Neural cell (in vitro differentiated cells): ENCODE data around the gene MAGIX. TPM values are rescaled to one million over a fixed set of nuclear protein-coding genes. Genes with fewer than 3 reads are reported as not detected.

Source experiments
- H2AFZ ChIP-seq: fragments of 200-600, 300-800 bp; sonication (generic), shearing (Covaris generic); 2 replicates; pipeline ENCODE4 v1.6.0; 2014; ENCODE audit warnings: low read depth, mild to moderate bottlenecking, antibody characterized with exemption, low read length, moderate library complexity
- H3F3A ChIP-seq: fragments of 200-600 bp; shearing (Covaris generic); 2 replicates; pipeline ENCODE4 v1.6.1; 2016; ENCODE audit warnings: mild to moderate bottlenecking, moderate library complexity, mixed read lengths, antibody characterized with exemption, low read length; ENCODE audit not compliant: insufficient read depth, poor library complexity, severe bottlenecking
- H3K27ac ChIP-seq: fragments of 200-600, 300-800 bp; sonication (generic), shearing (Covaris generic); 2 replicates; pipeline ENCODE4 v1.5.1; 2014; ENCODE audit warnings: mild to moderate bottlenecking, low read length, moderate library complexity
- H3K27me3 ChIP-seq: fragments of 300-800, 200-600 bp; sonication (generic), shearing (Covaris generic); 2 replicates; pipeline ENCODE4 v1.6.0; 2014; ENCODE audit warnings: mild to moderate bottlenecking, low read depth, low read length, moderate library complexity; ENCODE audit not compliant: insufficient read depth
- H3K36me3 ChIP-seq: fragments of 300-800, 200-600 bp; sonication (generic), shearing (Covaris generic); 2 replicates; pipeline ENCODE4 v1.5.1; 2014; ENCODE audit warnings: mild to moderate bottlenecking, antibody characterized with exemption, low read length, moderate library complexity; ENCODE audit not compliant: insufficient read depth
- H3K4me2 ChIP-seq: fragments of 300-800, 200-600 bp; sonication (generic), shearing (Covaris generic); 2 replicates; pipeline ENCODE4 v1.6.0; 2014; ENCODE audit warnings: mild to moderate bottlenecking, low read length
- H3K4me3 ChIP-seq: fragments of 300-800, 200-600 bp; sonication (generic), shearing (Covaris generic); 2 replicates; pipeline ENCODE4 v1.5.1; 2014; ENCODE audit warnings: mild to moderate bottlenecking, low read length, moderate library complexity
- H3K79me2 ChIP-seq: fragments of 200-600 bp; shearing (Covaris generic); replicated peaks from 2 replicates; pipeline ENCODE4 v1.6.0; 2014; ENCODE audit warnings: mild to moderate bottlenecking, low read length, moderate library complexity; ENCODE audit not compliant: insufficient read depth
- H3K9ac ChIP-seq: fragments of 300-800, 200-600 bp; sonication (generic), shearing (Covaris generic); 2 replicates; pipeline ENCODE4 v1.6.1; 2016; ENCODE audit warnings: mild to moderate bottlenecking, low read length, mixed read lengths
- H3K9me2 ChIP-seq: fragments of 200-600 bp; shearing (Covaris generic); 2 replicates; pipeline ENCODE4 v1.6.1; 2016; ENCODE audit warnings: mild to moderate bottlenecking, low read length, mixed read lengths; ENCODE audit not compliant: insufficient read depth
- H3K9me3 ChIP-seq: fragments of 200-600, 300-800 bp; sonication (generic), shearing (Covaris generic); 2 replicates; pipeline ENCODE4 v1.6.1; 2016; ENCODE audit warnings: mild to moderate bottlenecking, mixed run types, low read length, moderate library complexity, mixed read lengths
- H4K20me1 ChIP-seq: fragments of 200-600 bp; shearing (Covaris generic); 2 replicates; pipeline ENCODE4 v1.6.1; 2016; ENCODE audit warnings: mild to moderate bottlenecking, mixed run types; ENCODE audit not compliant: insufficient read depth
- EP300 ChIP-seq: fragments of 450-650 bp; conservative IDR thresholded peaks from 2 replicates; pipeline ENCODE4 v1.6.1; 2014; ENCODE audit warnings: antibody characterized with exemption, mild to moderate bottlenecking, moderate library complexity; ENCODE audit not compliant: poor library complexity, severe bottlenecking
- EZH2 ChIP-seq: fragments of 200-600, 300-800 bp; shearing (Covaris generic), sonication (generic); IDR thresholded peaks from 2 replicates; pipeline ENCODE4 v1.6.1; 2014; ENCODE audit warnings: antibody characterized with exemption, low read length, borderline replicate concordance, mild to moderate bottlenecking; ENCODE audit not compliant: insufficient read depth, poor library complexity, severe bottlenecking
- MXI1 ChIP-seq: fragments of 450-650 bp; conservative IDR thresholded peaks from 2 replicates; pipeline ENCODE4 v1.6.1; 2014; ENCODE audit warnings: antibody characterized with exemption, mild to moderate bottlenecking; ENCODE audit not compliant: poor library complexity, severe bottlenecking
- POLR2AphosphoS5 ChIP-seq: IDR thresholded peaks from 2 replicates; pipeline ENCODE4 v1.6.1; 2012
- RAD21 ChIP-seq: fragments of 450-650 bp; conservative IDR thresholded peaks from 2 replicates; pipeline ENCODE4 v1.6.1; 2014; ENCODE audit warnings: antibody characterized with exemption, mild to moderate bottlenecking, moderate library complexity
- SMC3 ChIP-seq: fragments of 450-650 bp; conservative IDR thresholded peaks from 2 replicates; pipeline ENCODE4 v1.6.1; 2014; ENCODE audit warnings: antibody characterized with exemption, mild to moderate bottlenecking, moderate library complexity; ENCODE audit not compliant: poor library complexity
- TAF1 ChIP-seq: IDR thresholded peaks from 2 replicates; pipeline ENCODE4 v1.6.1; 2012; ENCODE audit warnings: low read depth
- polyA plus RNA-seq: library from polyadenylated mRNA; depleted of rRNA; stranded (reverse); fragments of >200 nt; gene quantifications from 2 replicates; pipeline ENCODE4 v1.2.3, GENCODE V29; 2014
- TF ChIP-seq, protein P1 (sequence below): fragments of 450-650 bp; IDR thresholded peaks from 2 replicates; pipeline ENCODE4 v1.5.1; 2014; ENCODE audit warnings: antibody characterized with exemption, mild to moderate bottlenecking, moderate library complexity; ENCODE audit not compliant: poor library complexity, severe bottlenecking
- TF ChIP-seq, protein P2 (sequence below): IDR thresholded peaks from 2 replicates; pipeline ENCODE4 v1.6.1; 2012; ENCODE audit warnings: borderline replicate concordance

Gene MAGIX
- polyA plus RNA-seq, 1 donor from 2014 or later: 4.2 TPM

DNA sequence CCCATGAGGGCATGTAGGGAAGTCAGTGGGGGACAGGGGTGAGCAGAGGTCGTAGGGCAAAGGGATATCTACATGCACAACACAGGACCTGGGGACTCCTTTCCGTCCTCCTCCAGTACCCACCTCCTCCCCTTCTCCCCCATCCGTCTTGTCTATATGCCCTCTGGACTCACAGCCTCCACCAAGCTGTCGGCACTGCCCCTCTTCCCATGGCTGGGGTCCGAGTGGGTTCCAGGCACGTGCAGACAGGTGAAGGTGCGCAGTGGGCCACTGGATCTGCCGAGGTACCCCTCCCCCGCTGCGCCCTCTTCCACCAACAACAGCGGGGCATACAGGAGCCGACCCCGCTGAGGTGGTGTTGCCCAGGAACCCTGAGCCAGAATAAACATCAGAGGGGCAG is 42.9 kb downstream of the MAGIX start:
- TF ChIP-seq MXI1: no peak
- no peak for TF ChIP-seq POLR2AphosphoS5
- no peak for TF ChIP-seq TAF1
- no peak for TF ChIP-seq EP300
- TF ChIP-seq, protein P1, sequence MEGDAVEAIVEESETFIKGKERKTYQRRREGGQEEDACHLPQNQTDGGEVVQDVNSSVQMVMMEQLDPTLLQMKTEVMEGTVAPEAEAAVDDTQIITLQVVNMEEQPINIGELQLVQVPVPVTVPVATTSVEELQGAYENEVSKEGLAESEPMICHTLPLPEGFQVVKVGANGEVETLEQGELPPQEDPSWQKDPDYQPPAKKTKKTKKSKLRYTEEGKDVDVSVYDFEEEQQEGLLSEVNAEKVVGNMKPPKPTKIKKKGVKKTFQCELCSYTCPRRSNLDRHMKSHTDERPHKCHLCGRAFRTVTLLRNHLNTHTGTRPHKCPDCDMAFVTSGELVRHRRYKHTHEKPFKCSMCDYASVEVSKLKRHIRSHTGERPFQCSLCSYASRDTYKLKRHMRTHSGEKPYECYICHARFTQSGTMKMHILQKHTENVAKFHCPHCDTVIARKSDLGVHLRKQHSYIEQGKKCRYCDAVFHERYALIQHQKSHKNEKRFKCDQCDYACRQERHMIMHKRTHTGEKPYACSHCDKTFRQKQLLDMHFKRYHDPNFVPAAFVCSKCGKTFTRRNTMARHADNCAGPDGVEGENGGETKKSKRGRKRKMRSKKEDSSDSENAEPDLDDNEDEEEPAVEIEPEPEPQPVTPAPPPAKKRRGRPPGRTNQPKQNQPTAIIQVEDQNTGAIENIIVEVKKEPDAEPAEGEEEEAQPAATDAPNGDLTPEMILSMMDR: no peak
- no peak for TF ChIP-seq EZH2
- no peak for TF ChIP-seq RAD21
- no peak for TF ChIP-seq SMC3
- TF ChIP-seq, protein P2, sequence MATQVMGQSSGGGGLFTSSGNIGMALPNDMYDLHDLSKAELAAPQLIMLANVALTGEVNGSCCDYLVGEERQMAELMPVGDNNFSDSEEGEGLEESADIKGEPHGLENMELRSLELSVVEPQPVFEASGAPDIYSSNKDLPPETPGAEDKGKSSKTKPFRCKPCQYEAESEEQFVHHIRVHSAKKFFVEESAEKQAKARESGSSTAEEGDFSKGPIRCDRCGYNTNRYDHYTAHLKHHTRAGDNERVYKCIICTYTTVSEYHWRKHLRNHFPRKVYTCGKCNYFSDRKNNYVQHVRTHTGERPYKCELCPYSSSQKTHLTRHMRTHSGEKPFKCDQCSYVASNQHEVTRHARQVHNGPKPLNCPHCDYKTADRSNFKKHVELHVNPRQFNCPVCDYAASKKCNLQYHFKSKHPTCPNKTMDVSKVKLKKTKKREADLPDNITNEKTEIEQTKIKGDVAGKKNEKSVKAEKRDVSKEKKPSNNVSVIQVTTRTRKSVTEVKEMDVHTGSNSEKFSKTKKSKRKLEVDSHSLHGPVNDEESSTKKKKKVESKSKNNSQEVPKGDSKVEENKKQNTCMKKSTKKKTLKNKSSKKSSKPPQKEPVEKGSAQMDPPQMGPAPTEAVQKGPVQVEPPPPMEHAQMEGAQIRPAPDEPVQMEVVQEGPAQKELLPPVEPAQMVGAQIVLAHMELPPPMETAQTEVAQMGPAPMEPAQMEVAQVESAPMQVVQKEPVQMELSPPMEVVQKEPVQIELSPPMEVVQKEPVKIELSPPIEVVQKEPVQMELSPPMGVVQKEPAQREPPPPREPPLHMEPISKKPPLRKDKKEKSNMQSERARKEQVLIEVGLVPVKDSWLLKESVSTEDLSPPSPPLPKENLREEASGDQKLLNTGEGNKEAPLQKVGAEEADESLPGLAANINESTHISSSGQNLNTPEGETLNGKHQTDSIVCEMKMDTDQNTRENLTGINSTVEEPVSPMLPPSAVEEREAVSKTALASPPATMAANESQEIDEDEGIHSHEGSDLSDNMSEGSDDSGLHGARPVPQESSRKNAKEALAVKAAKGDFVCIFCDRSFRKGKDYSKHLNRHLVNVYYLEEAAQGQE: no peak
- H3K9me3 ChIP-seq: no peaks in the 10 kb centered on the region
- H3K36me3 ChIP-seq: no peaks in the 10 kb centered on the region
- no peak overlapping the region for H2AFZ ChIP-seq
- H3K4me2 ChIP-seq: no peak overlapping the region
- no peak overlapping the region for H3K9ac ChIP-seq
- H3K79me2 ChIP-seq: no peaks in the 10 kb centered on the region
- H3F3A ChIP-seq: no peaks in the 10 kb centered on the region
- H3K27me3 ChIP-seq: no peaks in the 10 kb centered on the region
- H3K4me3 ChIP-seq: no peak overlapping the region
- H3K27ac ChIP-seq: no peak overlapping the region
- no peaks in the 10 kb centered on the region for H4K20me1 ChIP-seq
- H3K9me2 ChIP-seq: no peaks in the 10 kb centered on the region

DNA sequence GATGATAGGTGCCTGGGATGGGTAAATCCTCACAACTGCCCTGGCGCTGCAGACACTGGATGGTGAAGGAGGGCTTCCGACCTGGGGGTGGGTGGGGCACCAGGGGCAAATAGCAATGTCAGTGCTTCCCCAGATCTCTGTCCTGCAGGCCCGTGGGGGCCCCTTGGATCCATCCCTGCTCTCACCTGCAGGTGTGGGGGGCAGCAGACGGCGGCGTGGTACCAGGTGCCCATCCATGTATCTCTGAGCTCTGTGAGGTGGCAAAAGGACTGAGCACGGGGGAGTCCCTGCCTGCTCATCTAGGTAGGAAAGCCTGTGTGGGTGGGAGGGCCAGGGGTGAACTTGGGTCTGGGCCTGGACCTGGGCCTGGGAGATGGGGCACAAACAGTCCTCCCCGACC is 44.0 kb downstream of the MAGIX start:
- Histone ChIP-seq H3K27me3 (no peaks in the 10 kb centered on the region), H3K4me2 (no peak overlapping the region)

More for the DNA sequence above, 44.0 kb downstream of the MAGIX start:
- Histone ChIP-seq H3K27ac (no peak overlapping the region), H3K9me2 (no peaks in the 10 kb centered on the region), H3K79me2 (no peaks in the 10 kb centered on the region), H3K4me3 (no peak overlapping the region), H3K9ac (no peak overlapping the region), H3K9me3 (no peaks in the 10 kb centered on the region), H3K36me3 (no peaks in the 10 kb centered on the region), H2AFZ (no peak overlapping the region), H4K20me1 (no peaks in the 10 kb centered on the region), H3F3A (no peaks in the 10 kb centered on the region)
- TF ChIP-seq, protein P1: no peak
- TF ChIP-seq MXI1: no peak
- no peak for TF ChIP-seq TAF1
- TF ChIP-seq EP300: no peak
- TF ChIP-seq, protein P2: no peak
- no peak for TF ChIP-seq POLR2AphosphoS5
- TF ChIP-seq SMC3: no peak
- no peak for TF ChIP-seq EZH2
- TF ChIP-seq RAD21: no peak
